HEK293 (cell line): ENCODE measurements around the gene TP73.

Source experiments
- CTCF ChIA-PET: fragments of 350-600 bp; formaldehyde crosslinking; extraction: SDS; loops from one replicate; lab custom pipeline; 2021; ENCODE audit warnings: antibody characterized with exemption; lab: Yijun Ruan, JAX
- POLR2A ChIA-PET: fragments of 300-600 bp; formaldehyde crosslinking; extraction: SDS; loops from one replicate; lab custom pipeline; 2020; ENCODE audit warnings: antibody characterized with exemption, inconsistent platforms; lab: Yijun Ruan, JAX
- H3K27ac ChIP-seq: fragments of 200-500 bp; sonication (Bioruptor generic); 2 replicates; pipeline ENCODE4 v1.5.1; 2014; ENCODE audit warnings: low read depth, low read length, control low read depth, inconsistent platforms; ENCODE audit errors: extremely low read depth
- H3K36me3 ChIP-seq, 2 experiments: fragments of 200-500 bp in 1 of 2; sonication (Bioruptor generic) in 1 of 2; 1 replicate in 1 of 2; 2 replicates in 1 of 2; pipeline ENCODE4 v1.5.1; 2014 to 2017; ENCODE audit warnings: inconsistent platforms in 2 of 2, low read length in 2 of 2; ENCODE audit not compliant: control insufficient read depth in 2 of 2, insufficient read depth in 1 of 2
- H3K4me1 ChIP-seq: fragments of 200-500 bp; sonication (Bioruptor generic); 2 replicates; pipeline ENCODE4 v1.5.1; 2014; ENCODE audit warnings: mild to moderate bottlenecking, low read length, inconsistent platforms; ENCODE audit not compliant: control insufficient read depth, insufficient read depth
- H3K4me3 ChIP-seq: 2 replicates; pipeline ENCODE4 v1.5.1; 2011; ENCODE audit warnings: low read depth, mild to moderate bottlenecking, control low read depth, low read length, moderate library complexity
- H3K9me3 ChIP-seq: fragments of 200-500 bp; sonication (Bioruptor generic); 2 replicates; pipeline ENCODE4 v1.5.1; 2014; ENCODE audit warnings: low read depth, low read length, inconsistent platforms; ENCODE audit not compliant: control insufficient read depth, insufficient read depth
- GLI4 ChIP-seq: fragments of 450-650 bp; formaldehyde crosslinking; IDR thresholded peaks from 2 replicates; pipeline ENCODE4 v1.5.1; 2016; ENCODE audit warnings: missing biosample characterization, missing genetic modification characterization
- GLIS1 ChIP-seq: fragments of 450-650 bp; formaldehyde crosslinking; IDR thresholded peaks from 2 replicates; pipeline ENCODE4 v1.5.1; 2016; ENCODE audit warnings: missing biosample characterization, missing genetic modification characterization
- GLIS2 ChIP-seq: fragments of 450-650 bp; formaldehyde crosslinking; IDR thresholded peaks from 2 replicates; pipeline ENCODE4 v1.5.1; 2016; ENCODE audit warnings: missing biosample characterization, missing genetic modification characterization
- SCRT1 ChIP-seq: fragments of 450-650 bp; formaldehyde crosslinking; IDR thresholded peaks from 2 replicates; pipeline ENCODE4 v1.5.1; 2016; ENCODE audit warnings: missing biosample characterization, missing genetic modification characterization, borderline replicate concordance
- ZNF10 ChIP-seq: fragments of 450-650 bp; formaldehyde crosslinking; IDR thresholded peaks from 2 replicates; pipeline ENCODE4 v1.5.1; 2017; ENCODE audit warnings: missing biosample characterization, missing genetic modification characterization
- ZNF292 ChIP-seq: fragments of 450-650 bp; formaldehyde crosslinking; IDR thresholded peaks from 2 replicates; pipeline ENCODE4 v1.5.1; 2016; ENCODE audit warnings: low read depth, missing biosample characterization, missing genetic modification characterization, borderline replicate concordance
- ZNF514 ChIP-seq: fragments of 450-650 bp; formaldehyde crosslinking; IDR thresholded peaks from 2 replicates; pipeline ENCODE4 v1.5.1; 2016; ENCODE audit warnings: missing biosample characterization, missing genetic modification characterization
- ZNF530 ChIP-seq: fragments of 450-650 bp; formaldehyde crosslinking; IDR thresholded peaks from 2 replicates; pipeline ENCODE4 v1.5.1; 2016; ENCODE audit warnings: low read depth, missing biosample characterization, missing genetic modification characterization
- ZNF560 ChIP-seq: fragments of 450-650 bp; formaldehyde crosslinking; IDR thresholded peaks from 2 replicates; pipeline ENCODE4 v1.5.1; 2017; ENCODE audit warnings: missing biosample characterization, missing genetic modification characterization, borderline replicate concordance
- ZNF600 ChIP-seq: fragments of 450-650 bp; formaldehyde crosslinking; IDR thresholded peaks from 2 replicates; pipeline ENCODE4 v1.5.1; 2016; ENCODE audit warnings: missing biosample characterization, missing genetic modification characterization
- ZNF677 ChIP-seq: fragments of 450-650 bp; IDR thresholded peaks from 2 replicates; pipeline ENCODE4 v1.5.0; 2018; ENCODE audit warnings: missing biosample characterization, mild to moderate bottlenecking, missing genetic modification characterization, moderate library complexity
- ZSCAN5A ChIP-seq: fragments of 450-650 bp; formaldehyde crosslinking; IDR thresholded peaks from 2 replicates; pipeline ENCODE4 v1.5.1; 2016; ENCODE audit warnings: missing biosample characterization, missing genetic modification characterization
- TF ChIP-seq, protein P1 (sequence below): sonication (generic); formaldehyde crosslinking; IDR thresholded peaks from 2 replicates; pipeline ENCODE4 v1.8.1; 2022; ENCODE audit warnings: mild to moderate bottlenecking, moderate library complexity, missing genetic modification reagents

The TP73 gene

GRCh38 chr1:3772715-3773571 lies 120.6 kb downstream of the TP73 start, which contains the start of gene SMIM1 (continued):
- no peak for TF ChIP-seq ZNF292 (tag by site-specific recombination)
- TF ChIP-seq, protein P1, sequence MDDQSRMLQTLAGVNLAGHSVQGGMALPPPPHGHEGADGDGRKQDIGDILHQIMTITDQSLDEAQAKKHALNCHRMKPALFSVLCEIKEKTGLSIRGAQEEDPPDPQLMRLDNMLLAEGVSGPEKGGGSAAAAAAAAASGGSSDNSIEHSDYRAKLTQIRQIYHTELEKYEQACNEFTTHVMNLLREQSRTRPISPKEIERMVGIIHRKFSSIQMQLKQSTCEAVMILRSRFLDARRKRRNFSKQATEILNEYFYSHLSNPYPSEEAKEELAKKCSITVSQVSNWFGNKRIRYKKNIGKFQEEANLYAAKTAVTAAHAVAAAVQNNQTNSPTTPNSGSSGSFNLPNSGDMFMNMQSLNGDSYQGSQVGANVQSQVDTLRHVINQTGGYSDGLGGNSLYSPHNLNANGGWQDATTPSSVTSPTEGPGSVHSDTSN (CRISPR knock-in tag) = no peak
- no peak for TF ChIP-seq ZSCAN5A
- TF ChIP-seq, all 188 proteins: peak for 7

GRCh38 chr1:3773572-3774275 lies 121.4 kb downstream of the TP73 start:
- Histone ChIP-seq H3K9me3 (no peaks in the 10 kb centered on the region), H3K4me3 (no peak overlapping the region), H3K27ac (no peak overlapping the region), H3K4me1 (no peaks in the 10 kb centered on the region), H3K36me3 (peaks cover 0 to 9% of the 10 kb centered on the region in 2 experiments; a peak in 1 of 3 replicates)
- CTCF ChIA-PET = no interaction called here
- POLR2A ChIA-PET = interaction anchor here (0.6 to 0.8 kb wide), 2 partner anchors 11 to 14 kb away, joined by 3 read pairs; no protein-coding TSS in a partner anchor
- TF ChIP-seq ZNF677 (tag by site-specific recombination) (no peak), GLIS2 (tag by site-specific recombination) (0 out of 2 replicates have a peak, but pooled peaks have one; percentile 5), ZNF10 (tag by site-specific recombination) (peak; percentile 75), ZNF600 (tag by site-specific recombination) (peak; percentile 38; the same call in 1 of the 2 replicates)

- no peaks in the 10 kb centered on the region for H3K9me3 ChIP-seq
- H3K4me1 ChIP-seq = no peaks in the 10 kb centered on the region
- H3K4me3 ChIP-seq = no peak overlapping the region
- ChIA-PET CTCF (interaction anchor here (2.0 kb wide), 1 partner anchor 27 kb away, joined by 10 read pairs; no protein-coding TSS in a partner anchor), POLR2A (interaction anchor here (0.6 to 2.0 kb wide), 4 partner anchors 10 to 22 kb away, joined by 3 to 7 read pairs (median 4); partner anchors contain the start of gene LRRC47)
- H3K36me3 ChIP-seq = peaks cover 0 to 16% of the 10 kb centered on the region in 2 experiments; a peak in 1 of 3 replicates
- no peak overlapping the region for H3K27ac ChIP-seq
- TF ChIP-seq SCRT1 (tag by site-specific recombination) (no peak), ZNF560 (tag by site-specific recombination) (no peak), ZNF514 (tag by site-specific recombination) (no peak), ZNF600 (tag by site-specific recombination) (0 out of 2 replicates have a peak, but pooled peaks have one; percentile 10)
Observed at GRCh38 chr1:3774276-3774945, 122.1 kb downstream of the TP73 start.

GRCh38 chr1:3774946-3775489 lies 122.7 kb downstream of the TP73 start:
- no peaks in the 10 kb centered on the region for H3K4me1 ChIP-seq
- CTCF ChIA-PET = interaction anchor here (1.4 to 2.0 kb wide), 3 partner anchors 10 to 27 kb away, joined by 3 to 10 read pairs (median 4); no protein-coding TSS in a partner anchor

More at GRCh38 chr1:3774946-3775489, 122.7 kb downstream of the TP73 start:
- H3K27ac ChIP-seq = no peak overlapping the region
- H3K36me3 ChIP-seq = peaks cover 0 to 22% of the 10 kb centered on the region in 2 experiments; a peak in 1 of 3 replicates
- POLR2A ChIA-PET = interaction anchor here (1.5 to 2.0 kb wide), 3 partner anchors 14 to 21 kb away, joined by 3 to 7 read pairs (median 5); partner anchors contain the start of gene LRRC47
- no peaks in the 10 kb centered on the region for H3K9me3 ChIP-seq
- TF ChIP-seq GLIS1 = peak; percentile 43; the same call in 1 of the 2 replicates
- TF ChIP-seq GLI4 (tag by site-specific recombination) = no peak
- TF ChIP-seq ZNF530 (tag by site-specific recombination) = no peak
- TF ChIP-seq, all 188 proteins: peak for 1
- H3K4me3 ChIP-seq = no peak overlapping the region
